HG03060 (cell line): Measurements from ENCODE around the gene SCO2.

Experiments
- ATAC-seq: cut with Tn5 transposase; IDR thresholded peaks from one replicate; pipeline ENCODE4 v1.9.1; 2021; ENCODE audit warnings: low read depth, moderate number of reproducible peaks; ENCODE audit not compliant: unreplicated experiment

Gene SCO2

DNA sequence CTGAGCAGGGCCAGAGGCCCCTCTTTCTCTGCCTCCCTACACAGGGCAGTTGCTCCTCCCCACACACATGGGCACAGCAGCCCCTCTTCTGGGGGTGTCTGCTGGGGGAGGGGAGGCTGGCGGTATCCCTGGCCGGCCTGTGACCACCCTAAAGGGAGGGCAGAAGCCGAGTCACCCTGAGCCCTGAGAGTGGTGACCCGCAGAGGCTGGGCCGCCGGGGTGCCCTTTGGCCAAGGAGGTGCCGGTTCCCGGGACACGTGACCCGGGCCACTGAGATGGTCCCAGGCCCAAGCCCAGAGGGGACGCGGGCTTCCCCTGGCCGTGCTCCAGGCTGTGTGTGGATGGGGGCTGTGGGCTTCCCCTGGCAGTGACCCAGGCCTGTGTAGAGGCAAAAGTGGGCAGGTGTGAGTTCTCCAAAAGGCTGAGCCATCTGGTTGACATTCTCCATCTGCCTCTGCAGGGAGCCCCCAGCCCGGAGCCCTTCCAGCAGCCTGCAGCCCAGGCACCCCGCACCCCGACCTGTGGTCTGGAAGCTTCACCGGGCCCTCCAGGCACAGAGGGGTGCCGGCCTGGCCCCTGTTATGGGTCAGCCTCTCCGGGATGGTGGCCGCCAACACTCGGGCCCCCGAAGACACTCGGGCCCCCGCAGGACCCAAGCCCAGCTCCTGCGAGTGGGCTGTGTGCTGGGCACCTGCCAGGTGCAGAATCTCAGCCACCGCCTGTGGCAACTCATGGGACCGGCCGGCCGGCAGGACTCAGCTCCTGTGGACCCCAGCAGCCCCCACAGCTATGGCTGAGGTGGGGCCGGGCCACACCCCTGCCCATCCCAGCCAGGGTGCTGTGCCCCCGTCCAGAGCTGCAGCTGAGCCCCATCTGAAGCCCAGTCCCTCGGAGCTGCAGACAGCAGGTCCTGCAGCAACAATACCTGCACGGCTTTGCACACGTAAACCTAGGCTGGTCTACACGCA is 43.0 kb downstream of the SCO2 start:
- ATAC-seq, result no peak

DNA sequence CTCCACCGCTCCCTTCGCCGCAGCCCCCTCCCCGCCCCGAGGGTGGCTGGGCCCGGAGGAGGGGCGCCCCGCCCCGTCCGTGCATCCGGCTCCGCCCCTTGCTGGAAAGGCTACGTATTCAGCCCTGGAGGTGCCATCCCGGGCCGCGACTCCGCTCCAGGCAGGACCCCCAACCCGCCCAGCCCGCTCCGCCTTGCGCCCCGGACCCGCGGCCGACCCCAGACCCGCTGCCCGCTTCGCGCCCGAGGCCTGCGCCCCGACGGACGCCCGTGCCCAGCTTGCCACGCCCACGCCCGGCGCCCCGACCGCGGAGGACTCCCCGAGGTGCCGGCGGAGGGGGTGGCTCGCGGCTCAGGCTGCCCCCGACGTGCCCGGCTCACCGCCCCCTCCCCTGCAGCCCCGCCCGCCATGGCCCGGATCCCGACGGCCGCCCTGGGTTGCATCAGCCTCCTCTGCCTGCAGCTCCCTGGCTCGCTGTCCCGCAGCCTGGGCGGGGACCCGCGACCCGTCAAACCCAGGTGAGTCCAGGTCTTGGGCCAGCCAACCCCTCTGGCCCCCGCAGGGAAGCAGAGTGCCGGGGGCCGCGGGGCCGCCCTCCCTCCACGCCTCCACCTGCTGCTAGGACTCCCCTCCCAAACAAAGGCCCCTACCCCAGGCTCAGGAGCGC is 43.8 kb downstream of the SCO2 start, which contains the start of gene ADM2:
TSS of gene ADM2 (plus strand) at position 104 of the 667 bp plus-strand sequence. CDS start at position 409, 305 bp downstream.
- no peak for ATAC-seq

DNA sequence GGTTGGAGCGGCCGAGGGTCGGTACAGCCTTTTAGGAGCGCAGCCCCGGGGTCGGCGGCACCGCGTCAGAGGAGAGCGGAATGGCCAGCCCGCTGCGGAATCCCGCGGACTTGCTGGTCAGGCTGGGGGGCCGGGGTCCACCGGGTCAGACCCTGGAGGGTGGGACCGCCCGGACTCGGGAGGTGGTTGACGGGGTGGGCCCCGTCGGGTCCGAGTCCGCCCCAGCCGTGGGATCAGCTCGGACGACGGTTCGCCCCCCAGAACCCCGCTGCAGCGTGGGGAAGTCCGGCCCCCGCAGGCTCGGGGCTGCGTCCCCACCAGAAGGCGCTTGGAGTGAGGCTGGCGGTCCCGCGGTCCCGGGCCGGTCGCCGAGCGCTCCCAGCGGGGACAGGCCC is 44.4 kb downstream of the SCO2 start:
- ATAC-seq, result no peak

DNA sequence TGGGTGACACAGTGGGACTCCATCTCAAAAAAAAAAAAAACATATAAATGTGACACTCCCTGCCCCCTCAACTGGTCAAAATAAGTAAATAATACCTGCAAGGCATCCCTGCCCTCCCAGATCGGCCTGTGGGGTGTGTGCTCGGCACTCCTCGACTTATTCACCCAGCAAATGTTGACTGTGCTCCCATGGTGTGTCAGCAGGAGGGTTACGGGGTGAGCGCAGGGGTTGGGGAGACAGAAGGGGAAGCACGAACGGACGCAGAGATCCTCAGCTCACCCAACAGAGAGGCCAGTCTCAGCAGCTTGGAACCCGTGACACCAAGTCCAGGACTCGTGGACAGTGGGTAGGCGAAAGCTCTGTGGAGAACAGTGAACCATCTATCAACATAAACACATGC is 45.7 kb downstream of the SCO2 start:
- ATAC-seq, result no peak

DNA sequence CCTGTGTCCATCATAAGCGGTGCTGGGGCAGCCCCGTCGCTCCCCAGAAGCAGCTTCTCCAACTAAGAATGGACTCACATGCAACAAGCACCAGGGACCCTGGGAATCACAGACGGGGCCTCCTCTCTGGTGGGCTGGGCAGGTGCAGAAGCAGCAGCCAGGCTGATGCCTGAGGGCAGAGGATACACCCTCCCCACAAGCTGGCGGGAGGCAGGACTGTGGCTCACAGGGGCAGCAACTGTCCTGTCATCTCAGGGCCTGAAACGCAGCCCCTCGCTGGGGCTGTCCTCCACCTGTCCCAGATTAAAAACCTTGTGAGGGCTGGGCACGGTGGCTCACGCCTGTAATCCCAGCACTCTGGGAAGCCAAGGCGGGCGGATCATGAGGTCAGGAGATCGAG is 47.5 kb downstream of the SCO2 start:
- ATAC-seq, result no peak

DNA sequence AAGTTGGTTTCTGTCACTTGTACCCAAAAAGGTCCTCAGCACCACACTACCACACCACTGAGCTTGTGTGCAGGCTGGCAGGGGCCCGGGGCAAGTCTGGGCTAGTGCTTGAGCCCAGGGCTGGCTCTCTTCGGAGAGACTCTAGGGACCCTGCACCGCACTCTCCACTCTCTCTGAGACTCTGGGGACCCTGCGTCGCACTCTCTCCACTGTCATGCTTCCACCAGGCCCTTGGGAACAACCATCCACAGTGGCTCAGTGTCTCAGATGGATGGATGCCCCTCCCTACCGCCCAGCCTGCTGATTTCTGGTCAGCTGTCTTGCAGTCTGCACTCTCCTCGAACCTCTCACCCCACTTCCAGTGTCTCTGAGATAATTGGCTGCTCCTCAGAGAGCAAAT is 48.5 kb downstream of the SCO2 start:
- no peak for ATAC-seq

DNA sequence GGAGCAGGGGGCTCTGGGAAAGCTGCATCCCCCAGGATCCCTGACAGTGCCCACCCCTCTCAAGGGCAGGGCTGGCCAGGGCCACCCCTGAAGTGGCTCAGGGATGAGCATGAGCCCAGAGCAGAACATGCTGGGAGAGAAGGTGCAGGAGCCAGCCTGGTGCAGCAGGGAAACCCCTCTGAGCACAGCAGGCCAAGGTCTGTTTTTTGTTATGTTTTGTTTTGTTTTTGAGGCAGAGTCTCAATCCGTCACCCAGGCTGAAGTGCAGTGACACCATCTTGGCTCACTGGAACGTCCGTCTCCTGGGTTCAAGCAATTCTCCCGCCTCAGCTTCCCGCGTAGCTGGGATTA is 49.8 kb downstream of the SCO2 start:
- ATAC-seq, result no peak

DNA sequence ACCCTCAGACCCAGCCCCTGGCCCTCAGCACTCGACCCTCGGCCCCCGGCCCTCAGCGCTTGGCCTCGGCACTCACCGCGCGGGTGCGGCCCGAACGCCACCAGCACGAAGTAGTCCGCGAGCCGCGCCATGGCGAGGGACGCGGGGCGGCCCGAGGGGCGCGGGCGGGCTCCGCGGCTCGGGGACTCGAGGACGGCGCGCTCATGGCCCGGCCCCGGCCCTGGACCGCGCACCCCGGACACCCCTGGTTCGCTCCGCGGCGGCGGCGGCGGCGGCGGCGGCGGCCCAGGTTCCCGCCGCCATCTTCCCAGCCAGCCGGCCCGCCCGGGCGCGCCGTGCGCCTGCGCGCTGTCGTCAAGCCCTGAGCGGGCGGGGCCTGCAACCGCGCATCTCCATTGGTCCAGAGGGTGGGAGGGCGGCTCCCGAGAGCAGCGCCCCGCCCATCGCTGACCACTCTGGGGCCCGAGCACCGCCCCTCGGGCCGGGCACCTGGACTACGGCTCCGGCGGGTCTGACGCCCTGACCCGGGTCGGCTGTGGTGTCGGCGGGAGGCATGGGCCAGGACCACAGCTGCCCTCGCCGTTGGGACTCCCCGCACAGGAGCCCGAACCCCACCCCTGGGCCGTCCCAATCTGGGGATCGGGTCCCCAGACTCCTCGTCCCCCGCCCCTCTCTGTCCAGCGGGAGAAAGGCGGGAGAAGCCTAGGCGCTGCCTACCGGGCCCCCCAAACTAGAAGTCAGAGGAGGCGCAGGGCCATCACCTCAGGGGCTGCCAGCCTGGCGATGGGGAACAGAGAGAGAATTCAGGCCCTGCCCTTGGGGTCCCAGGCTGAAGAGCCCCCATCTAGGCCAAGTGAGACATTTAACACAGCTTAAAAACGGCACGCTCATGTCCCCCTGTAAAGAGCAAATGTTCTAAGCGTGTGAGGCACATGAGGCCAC is 50.4 kb downstream of the SCO2 start, which contains the start of gene SBF1:
TSS of gene SBF1 (minus strand) at position 326 of the 942 bp plus-strand sequence. CDS start at position 131, 195 bp downstream.
- no peak for ATAC-seq

DNA sequence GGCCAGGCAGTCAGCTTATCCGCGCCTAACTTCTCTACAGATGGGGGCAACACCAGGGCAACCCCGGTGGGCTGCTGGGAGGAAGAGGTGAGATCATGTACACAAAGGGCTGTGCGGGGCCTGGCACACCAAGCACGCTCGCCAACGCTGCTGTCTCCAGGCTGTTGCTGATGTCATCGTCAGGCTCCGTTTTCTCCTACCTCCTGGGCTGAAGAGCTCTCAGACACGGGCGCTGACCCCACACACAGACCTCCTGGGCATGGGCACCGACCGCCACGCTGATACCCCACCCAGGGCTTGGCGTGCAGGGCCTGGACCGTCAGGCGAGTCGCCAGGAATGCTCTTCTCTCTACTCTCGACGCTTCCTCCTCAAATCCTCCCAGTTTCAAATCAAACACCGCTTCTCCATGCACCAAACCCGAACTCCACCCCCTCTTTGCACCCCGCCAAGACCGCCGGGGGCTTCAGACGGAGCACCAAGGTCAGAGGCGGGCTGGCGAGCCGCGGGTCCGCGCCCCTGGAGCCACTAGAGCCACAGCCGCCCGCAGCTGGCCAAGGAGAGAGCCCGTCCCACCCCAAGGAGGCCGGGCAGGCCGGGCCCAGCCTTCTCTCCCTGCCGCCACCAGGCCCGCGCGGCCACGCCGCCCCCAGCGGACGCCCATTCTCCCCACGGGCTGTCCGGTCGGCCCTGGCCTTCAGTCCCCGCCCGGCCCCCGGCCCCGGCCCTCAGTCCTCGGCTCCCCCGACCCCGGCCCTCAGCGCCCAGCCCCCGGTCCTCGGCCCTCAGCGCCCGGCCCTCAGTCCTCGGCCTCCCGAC is 51.3 kb downstream of the SCO2 start:
- ATAC-seq, result no peak
